Neural cell (in vitro differentiated cells): ENCODE measurements around the gene PRR16. TPM values are rescaled to one million over a fixed set of nuclear protein-coding genes. Genes with fewer than 3 reads are reported as not detected.

Experiments
- H2AFZ ChIP-seq: fragments of 200-600, 300-800 bp; sonication (generic), shearing (Covaris generic); 2 replicates; pipeline ENCODE4 v1.6.0; 2014; ENCODE audit warnings: low read depth, mild to moderate bottlenecking, antibody characterized with exemption, low read length, moderate library complexity
- H3F3A ChIP-seq: fragments of 200-600 bp; shearing (Covaris generic); 2 replicates; pipeline ENCODE4 v1.6.1; 2016; ENCODE audit warnings: mild to moderate bottlenecking, moderate library complexity, mixed read lengths, antibody characterized with exemption, low read length; ENCODE audit not compliant: insufficient read depth, poor library complexity, severe bottlenecking
- H3K27ac ChIP-seq: fragments of 200-600, 300-800 bp; sonication (generic), shearing (Covaris generic); 2 replicates; pipeline ENCODE4 v1.5.1; 2014; ENCODE audit warnings: mild to moderate bottlenecking, low read length, moderate library complexity
- H3K27me3 ChIP-seq: fragments of 300-800, 200-600 bp; sonication (generic), shearing (Covaris generic); 2 replicates; pipeline ENCODE4 v1.6.0; 2014; ENCODE audit warnings: mild to moderate bottlenecking, low read depth, low read length, moderate library complexity; ENCODE audit not compliant: insufficient read depth
- H3K36me3 ChIP-seq: fragments of 300-800, 200-600 bp; sonication (generic), shearing (Covaris generic); 2 replicates; pipeline ENCODE4 v1.5.1; 2014; ENCODE audit warnings: mild to moderate bottlenecking, antibody characterized with exemption, low read length, moderate library complexity; ENCODE audit not compliant: insufficient read depth
- H3K4me2 ChIP-seq: fragments of 300-800, 200-600 bp; sonication (generic), shearing (Covaris generic); 2 replicates; pipeline ENCODE4 v1.6.0; 2014; ENCODE audit warnings: mild to moderate bottlenecking, low read length
- H3K4me3 ChIP-seq: fragments of 300-800, 200-600 bp; sonication (generic), shearing (Covaris generic); 2 replicates; pipeline ENCODE4 v1.5.1; 2014; ENCODE audit warnings: mild to moderate bottlenecking, low read length, moderate library complexity
- H3K79me2 ChIP-seq: fragments of 200-600 bp; shearing (Covaris generic); replicated peaks from 2 replicates; pipeline ENCODE4 v1.6.0; 2014; ENCODE audit warnings: mild to moderate bottlenecking, low read length, moderate library complexity; ENCODE audit not compliant: insufficient read depth
- H3K9ac ChIP-seq: fragments of 300-800, 200-600 bp; sonication (generic), shearing (Covaris generic); 2 replicates; pipeline ENCODE4 v1.6.1; 2016; ENCODE audit warnings: mild to moderate bottlenecking, low read length, mixed read lengths
- H3K9me2 ChIP-seq: fragments of 200-600 bp; shearing (Covaris generic); 2 replicates; pipeline ENCODE4 v1.6.1; 2016; ENCODE audit warnings: mild to moderate bottlenecking, low read length, mixed read lengths; ENCODE audit not compliant: insufficient read depth
- H3K9me3 ChIP-seq: fragments of 200-600, 300-800 bp; sonication (generic), shearing (Covaris generic); 2 replicates; pipeline ENCODE4 v1.6.1; 2016; ENCODE audit warnings: mild to moderate bottlenecking, mixed run types, low read length, moderate library complexity, mixed read lengths
- H4K20me1 ChIP-seq: fragments of 200-600 bp; shearing (Covaris generic); 2 replicates; pipeline ENCODE4 v1.6.1; 2016; ENCODE audit warnings: mild to moderate bottlenecking, mixed run types; ENCODE audit not compliant: insufficient read depth
- EP300 ChIP-seq: fragments of 450-650 bp; conservative IDR thresholded peaks from 2 replicates; pipeline ENCODE4 v1.6.1; 2014; ENCODE audit warnings: antibody characterized with exemption, mild to moderate bottlenecking, moderate library complexity; ENCODE audit not compliant: poor library complexity, severe bottlenecking
- EZH2 ChIP-seq: fragments of 200-600, 300-800 bp; shearing (Covaris generic), sonication (generic); IDR thresholded peaks from 2 replicates; pipeline ENCODE4 v1.6.1; 2014; ENCODE audit warnings: antibody characterized with exemption, low read length, borderline replicate concordance, mild to moderate bottlenecking; ENCODE audit not compliant: insufficient read depth, poor library complexity, severe bottlenecking
- MXI1 ChIP-seq: fragments of 450-650 bp; conservative IDR thresholded peaks from 2 replicates; pipeline ENCODE4 v1.6.1; 2014; ENCODE audit warnings: antibody characterized with exemption, mild to moderate bottlenecking; ENCODE audit not compliant: poor library complexity, severe bottlenecking
- POLR2AphosphoS5 ChIP-seq: IDR thresholded peaks from 2 replicates; pipeline ENCODE4 v1.6.1; 2012
- RAD21 ChIP-seq: fragments of 450-650 bp; conservative IDR thresholded peaks from 2 replicates; pipeline ENCODE4 v1.6.1; 2014; ENCODE audit warnings: antibody characterized with exemption, mild to moderate bottlenecking, moderate library complexity
- SMC3 ChIP-seq: fragments of 450-650 bp; conservative IDR thresholded peaks from 2 replicates; pipeline ENCODE4 v1.6.1; 2014; ENCODE audit warnings: antibody characterized with exemption, mild to moderate bottlenecking, moderate library complexity; ENCODE audit not compliant: poor library complexity
- TAF1 ChIP-seq: IDR thresholded peaks from 2 replicates; pipeline ENCODE4 v1.6.1; 2012; ENCODE audit warnings: low read depth
- polyA plus RNA-seq: library from polyadenylated mRNA; depleted of rRNA; stranded (reverse); fragments of >200 nt; gene quantifications from 2 replicates; pipeline ENCODE4 v1.2.3, GENCODE V29; 2014
- TF ChIP-seq, protein P1 (sequence below): IDR thresholded peaks from 2 replicates; pipeline ENCODE4 v1.6.1; 2012; ENCODE audit warnings: borderline replicate concordance
- TF ChIP-seq, protein P2 (sequence below): fragments of 450-650 bp; IDR thresholded peaks from 2 replicates; pipeline ENCODE4 v1.5.1; 2014; ENCODE audit warnings: antibody characterized with exemption, mild to moderate bottlenecking, moderate library complexity; ENCODE audit not compliant: poor library complexity, severe bottlenecking

The PRR16 gene
- polyA plus RNA-seq, 1 donor from 2014 or later = 1.7 TPM

GRCh38 chr5:120624021-120624563, 160.0 kb downstream of the PRR16 start:
- H4K20me1 ChIP-seq = no peaks in the 10 kb centered on the region
- no peak overlapping the region for H2AFZ ChIP-seq
- no peak overlapping the region for H3K4me3 ChIP-seq
- H3K9me2 ChIP-seq = no peaks in the 10 kb centered on the region
- H3K79me2 ChIP-seq = no peaks in the 10 kb centered on the region
- H3K9ac ChIP-seq = no peak overlapping the region
- no peaks in the 10 kb centered on the region for H3K27me3 ChIP-seq
- no peak overlapping the region for H3K4me2 ChIP-seq
- no peak overlapping the region for H3K27ac ChIP-seq
- no peaks in the 10 kb centered on the region for H3F3A ChIP-seq
- no peak for TF ChIP-seq TAF1
- TF ChIP-seq EZH2 = no peak
- TF ChIP-seq MXI1 = no peak
- TF ChIP-seq POLR2AphosphoS5 = no peak
- TF ChIP-seq SMC3 = no peak
- TF ChIP-seq, protein P1, sequence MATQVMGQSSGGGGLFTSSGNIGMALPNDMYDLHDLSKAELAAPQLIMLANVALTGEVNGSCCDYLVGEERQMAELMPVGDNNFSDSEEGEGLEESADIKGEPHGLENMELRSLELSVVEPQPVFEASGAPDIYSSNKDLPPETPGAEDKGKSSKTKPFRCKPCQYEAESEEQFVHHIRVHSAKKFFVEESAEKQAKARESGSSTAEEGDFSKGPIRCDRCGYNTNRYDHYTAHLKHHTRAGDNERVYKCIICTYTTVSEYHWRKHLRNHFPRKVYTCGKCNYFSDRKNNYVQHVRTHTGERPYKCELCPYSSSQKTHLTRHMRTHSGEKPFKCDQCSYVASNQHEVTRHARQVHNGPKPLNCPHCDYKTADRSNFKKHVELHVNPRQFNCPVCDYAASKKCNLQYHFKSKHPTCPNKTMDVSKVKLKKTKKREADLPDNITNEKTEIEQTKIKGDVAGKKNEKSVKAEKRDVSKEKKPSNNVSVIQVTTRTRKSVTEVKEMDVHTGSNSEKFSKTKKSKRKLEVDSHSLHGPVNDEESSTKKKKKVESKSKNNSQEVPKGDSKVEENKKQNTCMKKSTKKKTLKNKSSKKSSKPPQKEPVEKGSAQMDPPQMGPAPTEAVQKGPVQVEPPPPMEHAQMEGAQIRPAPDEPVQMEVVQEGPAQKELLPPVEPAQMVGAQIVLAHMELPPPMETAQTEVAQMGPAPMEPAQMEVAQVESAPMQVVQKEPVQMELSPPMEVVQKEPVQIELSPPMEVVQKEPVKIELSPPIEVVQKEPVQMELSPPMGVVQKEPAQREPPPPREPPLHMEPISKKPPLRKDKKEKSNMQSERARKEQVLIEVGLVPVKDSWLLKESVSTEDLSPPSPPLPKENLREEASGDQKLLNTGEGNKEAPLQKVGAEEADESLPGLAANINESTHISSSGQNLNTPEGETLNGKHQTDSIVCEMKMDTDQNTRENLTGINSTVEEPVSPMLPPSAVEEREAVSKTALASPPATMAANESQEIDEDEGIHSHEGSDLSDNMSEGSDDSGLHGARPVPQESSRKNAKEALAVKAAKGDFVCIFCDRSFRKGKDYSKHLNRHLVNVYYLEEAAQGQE = no peak
- TF ChIP-seq, protein P2, sequence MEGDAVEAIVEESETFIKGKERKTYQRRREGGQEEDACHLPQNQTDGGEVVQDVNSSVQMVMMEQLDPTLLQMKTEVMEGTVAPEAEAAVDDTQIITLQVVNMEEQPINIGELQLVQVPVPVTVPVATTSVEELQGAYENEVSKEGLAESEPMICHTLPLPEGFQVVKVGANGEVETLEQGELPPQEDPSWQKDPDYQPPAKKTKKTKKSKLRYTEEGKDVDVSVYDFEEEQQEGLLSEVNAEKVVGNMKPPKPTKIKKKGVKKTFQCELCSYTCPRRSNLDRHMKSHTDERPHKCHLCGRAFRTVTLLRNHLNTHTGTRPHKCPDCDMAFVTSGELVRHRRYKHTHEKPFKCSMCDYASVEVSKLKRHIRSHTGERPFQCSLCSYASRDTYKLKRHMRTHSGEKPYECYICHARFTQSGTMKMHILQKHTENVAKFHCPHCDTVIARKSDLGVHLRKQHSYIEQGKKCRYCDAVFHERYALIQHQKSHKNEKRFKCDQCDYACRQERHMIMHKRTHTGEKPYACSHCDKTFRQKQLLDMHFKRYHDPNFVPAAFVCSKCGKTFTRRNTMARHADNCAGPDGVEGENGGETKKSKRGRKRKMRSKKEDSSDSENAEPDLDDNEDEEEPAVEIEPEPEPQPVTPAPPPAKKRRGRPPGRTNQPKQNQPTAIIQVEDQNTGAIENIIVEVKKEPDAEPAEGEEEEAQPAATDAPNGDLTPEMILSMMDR = no peak
- TF ChIP-seq RAD21 = no peak
- no peak for TF ChIP-seq EP300
- H3K36me3 ChIP-seq = no peaks in the 10 kb centered on the region
- no peaks in the 10 kb centered on the region for H3K9me3 ChIP-seq

DNA sequence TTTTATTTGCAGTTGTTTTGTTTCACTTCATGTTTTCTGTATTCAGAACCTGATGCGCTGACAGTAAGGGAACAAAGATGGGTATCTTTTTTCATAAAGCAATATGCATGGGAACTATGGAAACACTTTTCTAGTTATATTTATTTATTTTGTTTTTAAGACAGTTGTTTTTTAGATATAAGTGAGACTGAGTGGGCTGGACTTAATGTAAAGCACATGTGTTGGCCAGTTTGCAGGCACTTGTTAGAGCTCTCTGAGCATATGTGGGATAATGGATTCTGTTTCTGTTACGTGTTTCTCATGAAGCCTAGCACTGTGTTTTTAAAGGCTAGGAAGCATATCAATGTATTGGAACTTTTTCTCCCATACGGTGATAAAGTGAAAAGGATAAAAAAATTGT, 164.1 kb downstream of the PRR16 start:
- Histone ChIP-seq H3K27me3 (no peaks in the 10 kb centered on the region), H3K9ac (no peak overlapping the region), H3K27ac (no peak overlapping the region), H3K79me2 (no peaks in the 10 kb centered on the region), H3K36me3 (no peaks in the 10 kb centered on the region), H2AFZ (no peak overlapping the region), H3K9me3 (no peaks in the 10 kb centered on the region), H3F3A (no peaks in the 10 kb centered on the region), H3K9me2 (no peaks in the 10 kb centered on the region), H3K4me2 (no peak overlapping the region), H4K20me1 (no peaks in the 10 kb centered on the region), H3K4me3 (no peak overlapping the region)
- TF ChIP-seq POLR2AphosphoS5 = no peak
- no peak for TF ChIP-seq MXI1
- no peak for TF ChIP-seq EP300
- TF ChIP-seq RAD21 = no peak
- no peak for TF ChIP-seq TAF1
- TF ChIP-seq, protein P1 = no peak
- TF ChIP-seq EZH2 = no peak
- TF ChIP-seq, protein P2 = no peak
